ENCODE data around the gene FBXO10.

The FBXO10 gene

DNA sequence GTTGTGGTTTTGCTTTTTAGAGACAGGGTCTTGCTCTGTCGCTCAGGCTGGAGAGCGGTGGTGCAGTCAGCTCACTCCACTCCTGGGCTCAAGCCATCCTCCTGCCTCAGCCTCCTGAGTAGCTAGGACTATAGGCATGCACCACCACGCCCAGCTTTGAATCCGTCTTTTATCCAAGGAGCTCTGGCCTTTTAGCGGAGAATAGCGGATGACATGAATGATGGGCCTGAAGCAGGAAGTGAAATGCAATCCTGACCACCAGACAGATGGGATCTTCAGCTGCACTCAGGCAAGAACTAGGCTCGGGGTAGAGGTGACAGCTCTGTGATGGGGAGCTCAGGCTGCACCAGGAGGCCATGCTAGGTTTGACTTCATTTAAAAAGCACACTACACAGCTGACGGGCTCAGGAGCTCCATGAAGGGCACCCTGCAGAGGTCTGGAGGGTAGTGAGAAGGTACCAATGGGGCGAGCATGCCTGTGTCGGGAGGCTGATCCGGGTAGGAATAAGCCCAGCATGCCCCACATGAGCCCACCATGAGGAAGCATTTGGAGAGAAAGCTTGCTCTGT, 68.5 kb downstream of the FBXO10 start:
- in situ Hi-C loops (cut with MboI; ENCODE audit: low pct_unique_long_range_greater_than_20kb, low sequenced_read_pairs, unreplicated experiment) = no loop called here
- DNase-seq (ENCODE audit: low spot score) = no peak
- TF ChIP-seq, protein P1, sequence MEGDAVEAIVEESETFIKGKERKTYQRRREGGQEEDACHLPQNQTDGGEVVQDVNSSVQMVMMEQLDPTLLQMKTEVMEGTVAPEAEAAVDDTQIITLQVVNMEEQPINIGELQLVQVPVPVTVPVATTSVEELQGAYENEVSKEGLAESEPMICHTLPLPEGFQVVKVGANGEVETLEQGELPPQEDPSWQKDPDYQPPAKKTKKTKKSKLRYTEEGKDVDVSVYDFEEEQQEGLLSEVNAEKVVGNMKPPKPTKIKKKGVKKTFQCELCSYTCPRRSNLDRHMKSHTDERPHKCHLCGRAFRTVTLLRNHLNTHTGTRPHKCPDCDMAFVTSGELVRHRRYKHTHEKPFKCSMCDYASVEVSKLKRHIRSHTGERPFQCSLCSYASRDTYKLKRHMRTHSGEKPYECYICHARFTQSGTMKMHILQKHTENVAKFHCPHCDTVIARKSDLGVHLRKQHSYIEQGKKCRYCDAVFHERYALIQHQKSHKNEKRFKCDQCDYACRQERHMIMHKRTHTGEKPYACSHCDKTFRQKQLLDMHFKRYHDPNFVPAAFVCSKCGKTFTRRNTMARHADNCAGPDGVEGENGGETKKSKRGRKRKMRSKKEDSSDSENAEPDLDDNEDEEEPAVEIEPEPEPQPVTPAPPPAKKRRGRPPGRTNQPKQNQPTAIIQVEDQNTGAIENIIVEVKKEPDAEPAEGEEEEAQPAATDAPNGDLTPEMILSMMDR (IDR thresholded peaks at IDR 0.05; ENCODE audit: extremely low read depth, insufficient read depth, missing control alignments) = no peak

DNA sequence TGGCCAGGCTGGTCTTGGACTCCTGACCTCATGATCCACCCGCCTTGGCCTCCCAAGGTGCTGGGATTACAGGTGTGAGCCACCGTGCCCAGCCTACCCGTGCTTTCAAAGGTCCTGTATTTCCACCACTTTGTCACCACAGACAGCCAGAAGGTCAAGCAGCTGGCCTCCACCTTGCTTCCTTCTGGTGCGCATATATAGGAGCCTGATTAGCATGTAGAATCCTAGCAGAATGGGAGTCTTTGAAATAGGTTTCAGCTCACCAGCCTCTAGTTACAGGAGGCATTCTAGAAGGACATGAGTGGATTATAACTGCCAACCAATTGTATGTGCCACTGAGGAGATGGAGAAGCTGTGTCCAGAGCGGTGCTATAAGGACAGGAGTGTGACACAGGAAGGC, 71.6 kb downstream of the FBXO10 start:
- in situ Hi-C loops (cut with MboI; ENCODE audit: low pct_unique_long_range_greater_than_20kb, low sequenced_read_pairs, unreplicated experiment) = no loop called here
- DNase-seq (ENCODE audit: low spot score) = no peak
- TF ChIP-seq, protein P1 (IDR thresholded peaks at IDR 0.05; ENCODE audit: extremely low read depth, insufficient read depth, missing control alignments) = no peak

DNA sequence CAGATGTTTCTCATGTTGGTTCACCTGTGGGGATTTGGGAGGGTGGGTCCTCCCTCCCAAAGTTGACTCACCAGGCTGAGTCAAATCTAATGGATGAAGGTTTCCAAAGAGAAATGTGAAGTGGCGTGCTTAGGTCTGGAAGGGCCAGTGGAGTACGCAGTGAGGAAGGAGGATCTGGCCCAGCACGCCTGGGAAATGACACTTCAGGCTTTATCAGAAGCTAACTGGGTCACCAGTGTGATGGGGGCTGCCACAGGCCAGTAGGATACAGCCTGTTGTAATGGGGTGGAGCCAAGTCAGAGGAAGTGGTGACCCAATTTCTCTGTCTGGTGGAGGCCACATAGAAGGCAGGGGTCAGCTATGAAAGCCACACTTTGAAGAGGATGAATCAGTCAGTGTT, 72.4 kb downstream of the FBXO10 start:
- TF ChIP-seq, protein P1 (IDR thresholded peaks at IDR 0.05; ENCODE audit: extremely low read depth, insufficient read depth, missing control alignments) = no peak

DNA sequence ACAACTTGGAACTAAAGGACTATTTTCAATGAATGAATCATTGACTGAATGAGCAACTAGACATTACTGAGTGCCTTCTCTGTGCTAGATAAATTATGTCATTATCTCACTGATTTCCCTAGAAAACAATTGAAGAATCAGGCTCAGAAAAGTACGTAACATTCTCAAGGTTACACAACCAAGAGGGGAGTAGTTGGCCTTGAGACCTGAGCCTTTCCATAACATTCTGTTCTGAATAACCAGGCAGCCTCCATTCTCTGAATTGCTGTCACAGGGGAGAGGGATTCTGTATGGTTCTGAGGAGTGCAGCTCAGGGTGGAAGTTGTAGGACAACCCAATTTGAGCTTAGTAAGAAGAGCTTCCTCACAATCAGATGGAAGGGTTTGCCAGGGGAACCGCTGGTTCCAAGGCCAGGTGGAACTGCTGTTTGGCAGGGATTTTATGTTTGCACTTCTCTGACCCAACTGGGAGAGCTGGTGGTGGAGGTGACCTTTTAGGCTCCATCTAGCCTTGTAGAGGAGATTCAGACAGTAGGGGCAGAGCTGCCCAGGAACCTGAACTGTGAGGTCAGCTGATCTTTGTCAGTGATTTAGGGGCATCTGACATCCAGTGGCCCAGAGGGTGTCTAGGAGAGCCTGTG, 74.1 kb downstream of the FBXO10 start:
- in situ Hi-C loops (cut with MboI; ENCODE audit: low pct_unique_long_range_greater_than_20kb, low sequenced_read_pairs, unreplicated experiment) = no loop called here
- DNase-seq (ENCODE audit: low spot score) = no peak
- TF ChIP-seq, protein P1 (IDR thresholded peaks at IDR 0.05; ENCODE audit: extremely low read depth, insufficient read depth, missing control alignments) = no peak

More for the DNA sequence above, 72.4 kb downstream of the FBXO10 start:
- in situ Hi-C loops (cut with MboI; ENCODE audit: low pct_unique_long_range_greater_than_20kb, low sequenced_read_pairs, unreplicated experiment) = no loop called here
- DNase-seq (ENCODE audit: low spot score) = no peak

DNA sequence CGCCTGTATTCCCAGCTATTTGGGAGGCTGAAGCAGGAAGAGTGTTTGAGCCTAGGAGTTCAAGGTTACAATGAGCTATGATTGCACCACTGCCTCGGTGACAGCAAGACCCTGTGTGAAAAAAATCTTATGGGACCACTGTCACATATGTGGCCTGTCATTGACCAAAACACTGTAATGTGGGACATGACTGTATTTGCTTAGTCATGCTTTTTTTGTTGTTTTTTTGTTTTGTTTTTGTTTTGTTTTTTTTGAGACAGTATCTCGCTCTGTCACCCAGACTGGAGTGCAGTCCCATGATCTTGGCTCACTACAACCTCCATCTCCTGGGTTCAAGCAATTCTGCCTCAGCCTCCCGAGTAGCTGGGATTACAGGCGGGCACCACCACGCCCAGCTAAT, 76.9 kb downstream of the FBXO10 start:
- in situ Hi-C loops (cut with MboI; ENCODE audit: low pct_unique_long_range_greater_than_20kb, low sequenced_read_pairs, unreplicated experiment) = loop anchor here (25.0 kb wide), 2 partner anchors 88 to 363 kb away; partner anchors contain the start of genes FBXO10 and TOMM5
- no peak for DNase-seq (ENCODE audit: low spot score)
- TF ChIP-seq, protein P1 (IDR thresholded peaks at IDR 0.05; ENCODE audit: extremely low read depth, insufficient read depth, missing control alignments) = no peak

DNA sequence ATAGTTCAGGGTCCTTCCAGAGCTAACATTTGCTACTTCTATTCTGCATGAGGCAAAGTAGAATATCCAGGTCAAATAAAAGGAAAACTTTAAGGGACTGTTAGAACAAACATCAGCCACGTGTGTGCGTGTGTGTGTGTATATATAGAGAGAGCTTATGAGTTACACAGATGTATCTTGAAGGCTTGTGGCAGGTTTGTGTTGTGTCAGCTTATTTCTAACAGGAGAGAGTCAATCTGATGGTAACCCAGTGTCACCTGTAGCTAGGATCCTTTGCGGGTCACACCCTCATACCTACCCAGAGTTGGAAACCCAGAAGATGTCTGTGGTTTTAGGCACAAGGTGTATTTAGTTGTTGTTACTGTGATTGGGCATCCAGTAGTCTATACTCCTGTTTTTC, 77.7 kb downstream of the FBXO10 start:
- TF ChIP-seq, protein P1 (IDR thresholded peaks at IDR 0.05; ENCODE audit: extremely low read depth, insufficient read depth, missing control alignments) = no peak
- DNase-seq (ENCODE audit: low spot score) = no peak
- in situ Hi-C loops (cut with MboI; ENCODE audit: low pct_unique_long_range_greater_than_20kb, low sequenced_read_pairs, unreplicated experiment) = loop anchor here (25.0 kb wide), 2 partner anchors 89 to 364 kb away; partner anchors contain the start of genes FBXO10 and TOMM5
